ENCODE results near the gene RNASE3.
"Not testable (repeated sequence)": the region's sequence is repeated elsewhere in the genome, so short reads cannot be mapped to it uniquely, and the experiment has no call there.

RNASE3 gene

GRCh38 chr14:20919038-20919756 lies 28.0 kb downstream of the RNASE3 start:
- DNase-seq = not testable (repeated sequence)

DNA sequence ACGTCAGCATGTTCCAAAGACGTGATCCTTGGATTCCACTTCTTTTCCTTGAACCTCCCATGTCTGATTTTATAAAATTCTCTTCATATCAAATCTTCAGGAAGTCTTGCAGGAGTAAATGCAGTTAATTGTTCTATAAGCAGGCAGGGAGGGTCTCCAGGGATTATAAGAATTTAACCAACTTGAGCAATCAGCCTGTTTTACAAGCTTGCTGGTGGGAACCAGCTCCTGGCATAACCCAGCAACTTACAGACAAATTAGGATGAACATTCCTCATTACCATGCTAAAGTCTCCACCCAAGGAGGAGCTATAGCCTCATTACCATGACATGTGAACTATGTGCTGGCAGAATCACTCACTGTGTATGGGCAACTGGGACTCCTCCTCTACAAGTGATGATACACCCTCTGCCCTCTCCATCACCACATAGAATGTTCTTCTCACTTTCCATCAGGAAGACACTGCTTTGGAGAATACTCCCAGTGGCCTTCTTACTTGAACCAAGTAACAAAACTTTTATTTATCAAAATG lies 32.6 kb downstream of the RNASE3 start:
- DNase-seq = not testable (repeated sequence)

GRCh38 chr14:20934148-20934762 lies 43.1 kb downstream of the RNASE3 start:
- peak; percentile 3 to 25 for DNase-seq

GRCh38 chr14:20935303-20935984 lies 44.3 kb downstream of the RNASE3 start:
- DNase-seq = no peak
